Stimulated activated CD4-positive, alpha-beta T cell treated with anti-CD3 and anti-CD28 coated beads, Interleukin-4, amount 100 ng/mL, for 4 hours (primary cell): Measurements from ENCODE around the gene HGF.
"Not testable (repeated sequence)": the region's sequence is repeated elsewhere in the genome, so short reads cannot be mapped to it uniquely, and the experiment has no call there.

Experiments used
- DNase-seq, 2 experiments: peaks; one replicate each; pipeline ENCODE4 v3.0.0-alpha.2; 2020

HGF gene

DNA sequence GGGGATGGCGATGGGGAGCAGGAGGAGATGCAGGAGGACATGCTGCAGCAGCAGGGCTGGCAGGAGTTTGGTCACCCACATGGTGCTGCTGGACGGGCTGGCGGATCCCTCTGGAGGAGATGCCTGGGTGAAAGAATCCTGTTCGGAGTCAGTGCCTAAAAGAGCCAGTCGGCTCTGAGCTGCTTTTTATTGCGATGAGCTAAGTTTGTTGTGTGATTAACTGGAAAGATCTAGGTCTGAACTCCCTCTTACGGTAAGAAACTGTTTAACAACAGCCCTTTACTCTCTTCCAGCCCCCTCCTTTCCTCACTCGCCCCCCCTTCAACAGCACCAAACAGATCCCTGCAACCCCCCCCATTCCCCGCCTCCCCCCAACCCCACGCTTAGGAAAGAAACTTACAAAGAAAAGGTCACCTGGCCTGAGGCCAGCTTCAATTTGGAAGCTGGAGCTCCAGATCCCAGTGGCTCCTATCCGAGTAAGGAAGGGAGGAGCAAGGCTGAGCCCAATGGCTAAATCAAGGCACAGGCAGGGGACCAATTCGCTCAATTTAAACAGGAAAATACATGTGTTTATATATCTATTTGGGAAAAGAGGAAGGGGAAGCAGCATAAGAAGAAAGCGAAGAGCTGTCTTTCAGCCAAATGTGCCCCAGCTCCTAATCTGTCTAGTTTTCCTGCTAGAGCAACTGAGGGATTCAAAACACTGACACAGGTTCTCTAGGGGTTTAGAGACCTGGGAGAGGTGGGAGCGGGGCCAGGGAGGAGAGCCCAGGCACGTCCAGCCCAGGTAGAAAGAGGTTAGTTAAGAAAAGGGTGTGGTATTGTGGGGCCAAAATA, at the start of gene HGF:
HGF (minus strand) TSS at position 157 of the 837 bp plus-strand sequence; CDS start at position 81, 76 bp downstream.
- no peak for DNase-seq

DNA sequence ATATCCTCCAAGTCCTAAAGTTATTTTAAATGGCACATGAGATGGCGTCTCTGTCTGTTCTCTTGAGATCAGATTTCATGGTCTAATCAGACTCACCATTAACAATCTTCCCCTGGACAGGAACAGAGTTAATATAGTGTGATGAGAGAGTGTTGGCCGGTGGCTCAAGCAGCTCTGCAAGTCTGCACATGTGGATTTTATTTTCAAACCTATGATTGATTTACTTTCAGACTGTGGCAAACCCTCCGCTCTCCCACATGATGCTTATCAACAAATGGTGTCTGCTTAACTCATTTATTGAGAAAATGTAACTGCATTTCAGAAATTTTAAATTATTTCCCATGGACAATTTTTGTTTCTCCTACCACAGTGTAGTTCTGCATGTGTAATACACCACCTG, 46.5 kb upstream of the HGF start:
- DNase-seq = no peak

DNA sequence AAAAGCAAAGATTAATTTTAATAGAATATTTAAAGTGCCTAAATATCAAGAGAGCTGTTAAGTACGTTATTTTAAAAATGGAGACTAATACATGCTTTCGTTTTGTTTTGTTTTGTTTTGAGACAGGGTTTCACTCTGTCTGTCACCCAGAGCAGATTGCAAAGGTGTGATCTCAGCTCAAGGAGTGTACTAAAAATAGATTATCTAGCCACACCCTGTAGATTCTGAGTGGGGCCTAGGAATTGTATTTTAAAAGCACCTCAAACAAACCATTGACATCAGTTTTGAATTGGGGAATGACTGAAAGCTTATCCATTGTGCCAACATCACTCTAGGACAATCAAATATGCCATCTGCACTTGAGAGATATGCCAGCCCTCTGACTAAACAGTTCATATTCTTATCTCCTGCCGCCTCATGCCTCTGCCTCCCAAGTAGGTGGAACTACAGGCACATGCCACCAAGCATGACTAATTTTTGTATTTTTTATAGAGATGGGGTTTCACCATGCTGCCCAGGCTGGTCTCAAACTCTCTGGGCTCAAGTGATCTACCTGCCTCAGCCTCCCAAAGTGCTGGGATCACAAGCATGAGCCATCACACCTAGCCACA, 43.1 kb upstream of the HGF start:
- not testable (repeated sequence) for DNase-seq

DNA sequence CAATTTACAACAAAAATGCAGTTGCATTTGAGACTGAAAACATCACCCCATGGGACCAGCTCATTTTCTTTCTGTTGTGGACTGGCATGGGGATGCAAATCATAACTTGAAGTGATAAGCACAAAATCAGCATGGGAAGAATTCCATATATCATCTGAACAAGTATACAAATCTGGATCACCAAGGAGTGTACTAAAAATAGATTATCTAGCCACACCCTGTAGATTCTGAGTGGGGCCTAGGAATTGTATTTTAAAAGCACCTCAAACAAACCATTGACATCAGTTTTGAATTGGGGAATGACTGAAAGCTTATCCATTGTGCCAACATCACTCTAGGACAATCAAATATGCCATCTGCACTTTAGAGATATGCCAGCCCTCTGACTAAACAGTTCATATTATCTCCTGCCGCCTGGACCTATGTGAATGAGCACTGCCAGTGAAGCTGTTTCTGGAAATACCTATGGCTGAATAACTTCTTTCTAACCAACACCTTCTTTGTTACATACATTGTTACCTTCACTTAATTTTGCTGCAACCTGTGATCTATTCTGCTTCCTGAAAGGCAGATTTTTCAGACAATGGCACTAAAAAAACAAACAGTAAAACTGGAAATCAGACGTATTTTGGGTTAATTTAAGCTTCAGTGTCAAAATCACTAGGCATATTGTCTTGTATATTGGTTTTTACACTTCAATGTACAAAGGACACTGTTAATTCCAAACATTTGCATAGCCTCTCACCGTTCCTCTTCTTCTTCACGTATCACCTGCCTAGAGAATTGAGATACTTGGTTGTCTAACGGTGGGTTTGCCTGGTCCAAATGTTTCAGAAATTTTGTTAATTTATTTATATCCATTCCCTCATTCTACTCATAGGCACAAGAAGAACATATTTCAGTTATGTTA, 42.4 kb upstream of the HGF start:
- no peak for DNase-seq

DNA sequence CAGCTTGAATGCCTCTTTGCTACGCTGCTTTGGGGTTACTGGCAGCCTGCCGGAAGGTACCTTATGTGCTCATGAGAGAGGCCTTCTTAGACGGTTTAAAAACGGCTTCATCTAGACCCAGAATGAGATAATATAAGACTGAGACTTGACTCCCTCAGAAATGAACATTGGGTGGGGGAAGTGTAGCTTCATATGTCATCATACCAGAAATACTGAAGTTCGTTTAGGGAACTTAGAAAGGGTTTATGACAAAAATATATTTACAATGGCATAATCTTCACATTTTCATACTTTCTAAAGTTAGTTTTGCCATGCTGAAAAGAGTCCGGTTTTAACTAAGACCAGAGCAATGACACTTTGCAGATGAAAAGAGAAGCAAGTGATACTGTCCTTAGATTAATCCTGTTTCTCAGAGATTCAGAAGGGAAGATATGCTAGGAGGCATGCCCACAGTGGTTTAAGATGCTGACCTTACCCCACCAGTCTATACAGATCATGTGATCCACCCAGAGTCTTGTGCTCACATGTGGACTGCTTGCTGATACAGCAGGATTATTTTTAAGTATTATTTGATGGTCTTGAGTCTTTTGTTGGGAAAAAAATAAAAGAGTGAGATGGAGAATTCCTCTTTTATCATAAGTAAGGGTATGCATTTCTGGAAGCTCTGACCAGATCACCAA, 40.8 kb upstream of the HGF start:
- DNase-seq = no peak

DNA sequence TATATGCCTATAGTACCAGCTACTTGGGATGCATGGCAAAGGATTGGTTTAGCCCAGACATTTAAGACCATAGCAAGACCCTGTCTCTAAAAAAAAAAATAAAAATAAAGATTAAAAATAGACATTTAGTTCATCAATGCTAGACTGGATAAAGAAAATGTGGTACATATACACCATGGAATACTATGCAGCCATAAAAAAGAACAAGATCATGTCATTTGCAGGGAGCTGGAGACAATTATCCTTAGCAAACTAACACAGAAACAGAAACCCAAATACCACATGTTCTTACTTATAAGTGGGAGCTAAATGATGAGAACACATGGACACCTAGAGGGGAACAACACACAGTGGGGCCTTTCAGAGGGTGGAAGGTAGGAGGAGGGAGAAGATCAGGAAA, 38.5 kb upstream of the HGF start:
- DNase-seq = not testable (repeated sequence)

DNA sequence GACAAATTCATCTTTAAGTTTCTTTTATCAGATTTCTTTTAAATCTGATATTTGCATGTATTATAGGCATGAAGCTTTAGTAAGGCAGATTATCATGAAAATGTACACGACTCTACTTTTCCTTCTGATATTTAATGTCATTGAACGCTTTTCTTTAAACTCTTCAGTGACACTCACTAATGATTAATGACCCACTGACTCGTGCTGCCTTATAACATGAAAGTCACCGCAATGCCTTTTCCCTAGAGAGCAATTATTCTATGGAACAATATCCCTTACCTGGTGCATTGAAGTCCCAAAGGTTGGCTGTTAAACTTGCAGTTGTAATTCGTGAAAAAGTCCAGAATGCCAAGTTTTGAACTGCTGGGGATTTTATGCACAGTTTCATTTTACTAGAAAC, 33.4 kb upstream of the HGF start:
- DNase-seq = no peak

DNA sequence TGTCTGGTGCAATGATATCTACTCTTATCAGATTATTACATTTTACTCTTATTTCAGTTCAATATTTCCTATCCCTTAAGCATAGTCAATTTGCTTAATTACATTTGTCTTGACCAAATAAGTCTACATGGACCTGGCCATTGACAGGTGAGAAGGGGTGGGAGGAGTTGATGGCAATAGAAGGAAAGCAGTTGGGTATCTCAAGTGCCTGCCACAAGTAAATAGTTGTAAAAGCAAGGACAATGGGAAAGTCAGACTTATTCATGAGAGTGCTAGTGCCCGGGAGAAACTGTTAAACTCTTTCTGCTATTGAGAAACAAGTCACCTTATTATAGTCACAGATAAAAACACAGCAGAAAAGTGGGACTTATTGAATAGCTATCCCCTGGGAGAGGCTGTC, 32.4 kb upstream of the HGF start:
- DNase-seq = no peak

DNA sequence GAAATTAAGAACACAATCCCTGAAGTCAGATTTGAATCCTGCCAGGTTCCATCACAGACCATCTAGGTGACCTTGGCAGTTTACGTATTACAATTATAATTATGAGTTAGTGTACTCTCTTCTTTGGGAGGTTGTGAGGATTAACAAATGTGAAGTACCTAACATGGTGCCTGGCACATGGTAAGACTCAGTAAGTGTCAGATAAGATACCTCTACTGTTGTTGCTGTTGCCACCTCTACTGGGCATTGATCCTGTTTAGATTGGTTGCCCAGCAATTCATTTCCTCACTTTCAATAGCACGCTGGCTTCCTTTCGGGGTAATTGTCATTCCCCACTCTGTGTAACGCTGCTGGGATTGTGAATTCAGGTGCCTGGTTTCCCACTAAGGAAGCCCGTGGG, 31.7 kb upstream of the HGF start:
- no peak for DNase-seq

DNA sequence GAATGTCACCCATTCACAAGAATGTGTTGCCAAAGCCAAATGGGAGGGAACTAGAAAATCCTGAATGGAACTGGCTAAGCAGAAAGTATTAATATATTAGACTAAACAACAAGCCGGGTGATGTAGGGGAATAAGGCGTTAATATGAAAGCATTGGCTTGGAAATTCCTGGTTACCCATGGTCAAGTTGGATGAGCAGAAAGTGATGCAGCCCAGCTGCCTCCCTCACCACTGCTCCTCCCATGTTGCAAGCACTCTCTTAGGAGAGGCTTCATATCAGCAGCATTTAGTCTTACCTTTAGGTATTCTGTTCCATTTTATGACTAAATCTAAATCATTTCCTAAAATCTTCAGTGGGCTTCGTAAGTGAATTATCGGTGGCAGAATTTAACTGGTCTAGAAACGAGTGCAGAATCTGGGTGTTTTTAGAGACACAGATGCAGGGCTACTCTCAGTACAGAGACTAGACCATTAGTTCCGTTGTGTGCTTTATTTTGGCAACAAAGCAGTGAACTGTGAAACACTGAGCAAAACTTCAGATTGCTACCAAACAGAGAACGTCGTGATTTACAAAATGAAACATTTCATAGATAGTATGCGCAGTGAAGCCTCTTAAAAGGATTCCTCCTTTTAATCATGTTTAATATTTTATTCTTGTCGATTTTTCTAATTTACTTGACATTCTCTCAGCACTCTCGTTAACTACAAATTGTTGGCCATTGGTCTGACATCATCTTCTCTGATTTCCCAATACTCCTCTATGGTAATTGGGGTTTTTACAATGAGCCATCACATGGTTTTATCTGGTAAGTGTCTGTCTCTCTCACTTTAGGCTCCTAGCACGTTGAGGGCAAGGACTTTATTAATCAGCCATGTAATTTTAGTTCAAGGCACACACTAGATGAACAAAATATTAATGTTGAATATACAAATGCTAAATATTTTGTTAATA, 22.0 kb upstream of the HGF start:
- DNase-seq = no peak

DNA sequence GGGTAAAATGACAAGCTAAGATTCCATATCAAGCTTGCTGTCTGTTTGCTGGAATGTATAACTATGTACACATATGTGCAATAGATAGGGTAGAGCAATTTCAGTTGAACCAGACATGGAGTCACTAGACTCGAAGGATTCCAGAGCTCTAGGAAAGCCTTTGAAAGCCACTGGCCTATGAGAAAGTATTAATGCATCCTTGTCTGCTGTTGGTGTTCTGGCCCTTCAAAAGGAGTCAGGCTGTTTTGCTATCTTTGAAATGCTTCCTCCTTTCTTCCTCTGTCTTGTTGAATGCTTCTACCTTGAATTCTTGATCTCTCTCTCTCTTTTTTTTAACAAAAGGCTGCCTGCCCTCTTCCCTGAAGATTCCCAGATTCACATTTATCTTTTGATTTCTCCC, 20.8 kb upstream of the HGF start:
- no peak for DNase-seq

DNA sequence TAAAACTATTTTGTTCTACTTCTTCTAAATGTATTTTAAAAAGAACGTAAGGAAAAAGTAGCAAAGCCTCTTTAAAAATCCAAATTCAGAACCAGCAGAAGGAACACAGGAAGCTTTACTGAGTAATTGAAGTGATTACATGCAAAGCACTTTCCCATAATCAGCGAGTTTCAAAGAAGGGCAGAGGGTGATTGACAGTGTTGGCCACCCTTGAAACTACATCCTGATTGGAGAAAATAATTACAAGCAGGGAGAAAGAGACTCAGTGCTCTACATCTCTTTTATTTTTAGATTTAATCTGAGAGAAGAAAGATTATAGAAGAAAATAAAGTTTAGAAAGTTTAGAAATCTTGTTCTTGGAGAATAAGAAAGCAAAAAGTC, 20.3 kb upstream of the HGF start:
- DNase-seq = no peak

DNA sequence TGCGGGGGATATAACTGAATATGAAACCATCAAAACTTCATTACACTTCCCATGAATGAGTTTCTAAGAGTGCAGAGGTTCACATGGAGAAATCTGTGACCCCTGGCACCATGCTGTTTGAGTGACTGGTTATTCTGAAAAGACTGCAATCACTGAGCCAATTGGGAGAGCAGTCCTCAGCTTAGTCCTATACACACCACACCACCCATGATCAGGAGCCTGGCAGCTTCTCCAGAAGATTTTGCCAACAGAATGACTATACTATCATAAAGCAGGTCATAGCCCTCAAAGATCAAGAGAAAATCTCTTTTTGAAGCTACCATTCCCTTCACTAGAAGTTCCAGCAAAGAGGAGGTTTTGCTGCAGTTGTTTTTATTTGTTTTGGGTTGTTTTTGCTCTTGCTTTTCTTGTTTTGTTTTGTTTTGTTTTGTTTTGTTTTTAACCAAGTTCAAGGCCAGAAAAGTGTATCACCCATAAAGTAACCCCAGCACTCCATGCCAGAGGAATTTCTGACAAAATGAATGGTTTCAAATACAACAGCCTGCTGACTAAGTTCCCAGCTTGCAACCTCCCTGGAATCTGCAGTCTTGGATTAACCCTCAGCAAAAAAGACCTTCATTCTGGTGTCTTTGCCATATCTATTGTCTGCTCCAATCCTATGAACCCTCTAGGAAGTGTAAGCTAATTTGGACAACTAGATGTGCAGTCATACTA, 19.7 kb upstream of the HGF start:
- no peak for DNase-seq

DNA sequence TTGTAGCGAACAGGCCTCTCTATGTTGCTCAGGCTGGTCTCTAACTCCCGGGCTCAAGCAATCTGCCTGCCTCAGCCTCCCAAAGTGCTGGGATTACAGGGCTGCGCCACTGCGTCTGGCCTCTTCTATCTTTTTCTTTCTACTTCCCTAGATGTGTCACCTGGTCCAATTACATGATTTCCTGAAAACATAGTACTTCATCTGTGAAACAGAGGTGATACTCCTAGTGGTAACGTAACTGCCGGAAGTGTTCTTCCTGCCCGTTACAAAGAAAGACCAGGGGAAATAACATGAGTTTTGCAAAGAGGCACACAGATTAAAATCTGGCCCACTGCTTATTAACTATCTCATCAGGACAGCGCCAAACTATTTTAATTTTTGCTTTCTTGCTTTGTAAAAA, 18.4 kb upstream of the HGF start:
- DNase-seq = no peak

DNA sequence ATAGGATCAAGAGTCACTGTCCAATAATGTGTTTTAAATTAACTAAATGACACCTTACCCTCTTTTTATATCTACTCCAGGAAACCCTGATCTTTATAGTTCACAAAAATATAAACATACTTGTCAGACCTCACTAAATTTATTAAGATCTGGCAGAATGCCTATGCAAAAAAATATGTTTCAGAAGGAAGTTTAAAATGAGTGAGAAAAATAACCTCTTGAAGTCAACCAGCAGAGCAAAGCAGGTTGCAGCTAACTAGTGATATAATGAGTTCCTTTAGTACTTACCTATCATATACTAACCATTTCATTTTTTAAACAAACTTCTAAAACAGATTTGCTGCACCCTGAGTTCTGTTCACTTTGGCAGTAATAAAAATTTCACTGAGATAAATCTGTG, 14.0 kb upstream of the HGF start:
- DNase-seq = no peak

DNA sequence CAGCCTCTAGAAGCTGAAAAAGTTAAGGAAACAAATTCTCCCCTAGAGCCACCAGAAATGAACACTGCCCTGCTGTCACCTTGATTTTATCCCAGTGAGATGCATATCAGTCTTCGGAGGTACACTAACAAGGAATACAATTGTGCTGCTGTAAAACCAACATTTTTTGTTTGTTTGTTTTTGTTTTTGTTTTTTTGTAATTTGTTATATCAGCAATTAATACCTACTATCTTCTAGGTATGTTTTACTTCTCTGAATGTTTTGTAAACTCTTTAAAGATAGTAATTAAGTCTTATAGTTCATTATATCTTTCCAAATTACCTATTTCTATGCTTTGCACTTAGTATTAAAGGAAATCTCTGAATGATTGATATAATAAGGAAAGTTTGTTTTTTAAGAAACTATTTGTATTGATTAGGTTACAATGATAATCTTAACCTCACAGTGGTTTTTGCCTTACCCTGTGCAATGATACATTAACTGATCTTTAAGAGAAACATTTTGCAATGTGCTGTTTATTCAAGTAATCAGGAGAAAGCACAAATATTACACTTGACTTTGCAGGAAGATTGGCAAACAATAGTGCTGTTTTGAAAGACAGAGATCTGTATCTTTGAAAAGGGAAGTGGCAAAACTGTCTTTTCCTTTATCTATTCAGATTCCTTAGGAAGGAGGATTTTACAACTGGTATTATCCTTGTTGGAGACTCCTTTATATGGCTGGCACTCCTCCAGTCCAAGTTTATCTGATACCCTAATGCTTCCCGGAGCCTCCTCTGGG, 11.3 kb upstream of the HGF start:
- no peak for DNase-seq

DNA sequence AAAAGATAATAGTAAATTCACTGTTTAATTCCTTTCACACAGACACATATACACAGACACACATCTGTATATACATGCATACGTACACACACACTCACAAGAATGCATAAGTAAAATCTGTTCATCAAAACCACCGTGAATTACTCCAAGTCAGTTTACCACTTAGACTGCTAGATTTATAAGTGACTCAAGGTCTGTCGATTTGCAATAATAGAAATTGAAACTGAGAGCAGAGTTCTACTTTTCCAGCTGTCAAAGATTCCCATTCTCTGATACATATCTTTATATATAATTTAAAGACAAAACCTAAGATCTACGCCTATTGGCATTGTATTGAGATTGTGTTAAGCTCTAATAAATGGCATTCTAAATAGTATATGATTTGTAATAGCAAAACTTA, 9.9 kb upstream of the HGF start:
- no peak for DNase-seq

DNA sequence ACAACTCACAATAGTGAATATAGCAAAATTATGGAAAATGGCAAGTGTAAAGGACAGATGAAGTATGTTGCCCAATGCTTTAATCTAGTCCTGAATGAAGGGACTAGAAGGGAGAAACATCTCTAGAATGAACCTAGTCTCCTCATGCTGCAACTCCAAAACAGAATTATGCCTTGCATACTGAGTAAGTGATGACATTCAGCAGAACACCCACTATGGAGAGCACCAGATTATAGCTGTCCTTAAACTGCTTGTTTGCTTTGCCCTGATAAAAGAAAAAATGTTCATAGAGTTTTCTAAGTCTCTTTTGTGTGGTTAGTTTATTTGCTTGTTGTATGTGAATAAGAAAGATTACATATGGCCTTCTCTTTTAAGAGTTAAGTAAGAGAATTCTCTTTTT, 7.8 kb upstream of the HGF start:
- DNase-seq = no peak

DNA sequence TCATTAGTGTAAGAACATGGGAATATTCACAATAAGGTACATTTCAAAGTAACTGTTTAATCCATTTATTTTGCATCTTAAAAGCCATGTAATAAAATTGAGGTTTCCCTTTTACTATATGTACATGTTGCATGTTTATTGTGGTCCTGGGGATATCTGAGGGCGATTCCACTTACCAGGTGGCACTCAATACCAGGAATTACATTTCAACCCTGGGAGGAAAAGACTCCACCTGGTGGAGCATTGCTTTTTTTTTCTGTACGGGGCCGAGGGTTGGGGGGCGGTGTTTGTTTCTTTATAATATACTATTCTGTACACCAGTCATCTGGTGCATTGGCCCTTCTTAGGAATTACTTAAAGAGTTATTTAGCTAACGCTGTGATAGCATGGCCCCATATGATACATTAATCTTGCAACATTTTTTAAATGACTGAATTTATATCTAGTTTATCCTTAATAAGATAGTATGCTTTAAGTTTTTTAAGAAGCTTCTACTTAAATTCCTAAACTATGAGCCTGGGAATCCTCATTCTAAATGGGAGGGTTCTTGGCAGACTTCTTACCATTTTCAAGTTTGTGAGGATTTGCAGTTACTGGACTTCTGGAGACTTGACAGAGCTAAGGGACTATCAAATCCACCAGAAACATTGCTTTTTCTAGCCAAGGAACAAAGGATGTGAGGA, 7.2 kb upstream of the HGF start:
- no peak for DNase-seq

DNA sequence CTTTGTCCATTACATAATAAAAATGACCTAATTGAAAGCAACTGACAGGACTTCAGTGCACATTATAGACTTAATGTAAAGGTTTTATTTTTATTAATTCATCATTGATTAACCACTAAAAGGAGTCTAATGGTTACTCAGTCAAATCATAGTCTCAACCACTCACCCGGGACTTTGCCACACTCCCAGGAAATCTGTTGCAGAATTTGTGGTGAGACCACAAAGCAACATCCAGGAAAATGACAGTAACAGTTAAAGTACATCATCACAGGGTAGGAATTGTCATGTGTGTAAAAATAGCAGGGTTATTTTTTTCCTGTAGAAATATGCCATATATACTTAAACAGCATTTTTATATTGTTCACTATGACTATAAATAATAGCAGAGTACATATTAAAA, 6.3 kb upstream of the HGF start:
- no peak for DNase-seq
